K562 (cell line): ENCODE data around the gene THADA. TPM values are rescaled to one million over a fixed set of nuclear protein-coding genes. Genes with fewer than 3 reads are reported as not detected.
A peak's percentile ranks its signal among the peaks of the same experiment; 100 is the strongest.

ENCODE experiments used
- BRD9 ChIP-seq: fragments of 450-650 bp; IDR thresholded peaks from 2 replicates; pipeline ENCODE4 v1.6.1; 2018; ENCODE audit warnings: low read depth; ENCODE audit not compliant: partially characterized antibody
- CBFB ChIP-seq: sonication (generic); formaldehyde crosslinking; IDR thresholded peaks from 2 replicates; pipeline ENCODE4 v1.4.0; 2020; ENCODE audit warnings: mild to moderate bottlenecking, missing genetic modification reagents
- EHMT2 ChIP-seq: fragments of 450-650 bp; IDR thresholded peaks from 2 replicates; pipeline ENCODE4 v1.6.1; 2018; ENCODE audit warnings: antibody characterized with exemption
- GTF2B ChIP-seq: IDR thresholded peaks from 2 replicates; pipeline ENCODE4 v1.6.1; 2011; ENCODE audit not compliant: insufficient read length; ENCODE audit errors: extremely low read depth
- HNRNPLL ChIP-seq: fragments of 200-400 bp; formaldehyde crosslinking; IDR thresholded peaks from 2 replicates; pipeline ENCODE4 v1.6.1; 2017; ENCODE audit warnings: low read length, low read depth, mild to moderate bottlenecking; ENCODE audit not compliant: poor library complexity, severe bottlenecking
- HNRNPUL1 ChIP-seq: fragments of 200-400 bp; formaldehyde crosslinking; IDR thresholded peaks from 2 replicates; pipeline ENCODE4 v1.6.1; 2017; ENCODE audit warnings: low read length
- MBD2 ChIP-seq: sonication (generic); IDR thresholded peaks from 2 replicates; pipeline ENCODE4 v1.6.1; 2016; ENCODE audit warnings: low read depth, borderline replicate concordance
- PTRF ChIP-seq: fragments of 450-650 bp; IDR thresholded peaks from 2 replicates; pipeline ENCODE4 v1.6.1; 2016; ENCODE audit warnings: mild to moderate bottlenecking, missing genetic modification characterization, missing compliant biosample characterization
- RBM15 ChIP-seq: fragments of 200-400 bp; formaldehyde crosslinking; IDR thresholded peaks from 2 replicates; pipeline ENCODE4 v1.6.1; 2018; ENCODE audit warnings: mild to moderate bottlenecking, low read length, moderate library complexity; ENCODE audit not compliant: insufficient read depth
- RBM34 ChIP-seq: fragments of 200-400 bp; formaldehyde crosslinking; IDR thresholded peaks from 2 replicates; pipeline ENCODE4 v1.6.1; 2018; ENCODE audit warnings: low read length, borderline replicate concordance; ENCODE audit not compliant: insufficient read depth
- RCOR1 ChIP-seq, 2 experiments: IDR thresholded peaks; 2 replicates each; pipeline ENCODE4 v1.6.1; 2012; ENCODE audit warnings: low read depth in 2 of 2, low read length in 2 of 2, borderline replicate concordance in 1 of 2, improper control_type of control experiment in 1 of 2
- SETDB1 ChIP-seq: IDR thresholded peaks from one replicate; pipeline ENCODE4 v1.6.1; 2012; ENCODE audit warnings: low read length, control low read depth, inconsistent platforms
- SMAD4 ChIP-seq: fragments of 250-450 bp; sonication (Bioruptor Pico); conservative IDR thresholded peaks from 2 replicates; pipeline ENCODE4 v1.8.0; 2021; ENCODE audit warnings: inconsistent platforms, mild to moderate bottlenecking, moderate library complexity
- TEAD2 ChIP-seq: fragments of 450-650 bp; IDR thresholded peaks from 2 replicates; pipeline ENCODE4 v1.6.1; 2016; ENCODE audit warnings: missing genetic modification characterization, control low read depth, missing compliant biosample characterization
- ZNF280B ChIP-seq: fragments of 250-450 bp; sonication (Bioruptor Pico); IDR thresholded peaks from 2 replicates; pipeline ENCODE4 v1.5.1; 2021; ENCODE audit warnings: mild to moderate bottlenecking
- ZNF507 ChIP-seq: conservative IDR thresholded peaks from 2 replicates; pipeline ENCODE4 v1.6.1; 2017; ENCODE audit warnings: missing genetic modification characterization, missing compliant biosample characterization
- ZNF584 ChIP-seq: fragments of 200-800 bp; sonication (Bioruptor generic); IDR thresholded peaks from 2 replicates; pipeline ENCODE4 v1.6.1; 2016; ENCODE audit warnings: low read depth, mild to moderate bottlenecking, missing genetic modification characterization, missing compliant biosample characterization
- ZNF592 ChIP-seq: fragments of 450-650 bp; IDR thresholded peaks from 2 replicates; pipeline ENCODE4 v1.6.1; 2017; ENCODE audit warnings: antibody characterized with exemption, mild to moderate bottlenecking
- polyA plus RNA-seq, 8 experiments: library from polyadenylated mRNA; depleted of rRNA in 4 of 8; stranded (reverse) in 5 of 8; unstranded in 3 of 8; fragments of >200 nt; fragmentation: Nextera tagmentation in 2 of 8; fragmentation: Illumina TruSeq in 1 of 8; extraction: Ambion mirVana in 2 of 8; extraction: Trizol in 1 of 8; gene quantifications; 2 replicates each; pipeline versions ENCODE4 v1.2.1 to v1.2.3, GENCODE V29; 2011 to 2014; ENCODE audit warnings: inconsistent platforms in 1 of 8, missing spikeins in 1 of 8
- total RNA-seq, 7 experiments: library from RNA; depleted of rRNA in 6 of 7; stranded (reverse); fragments of >200 nt in 6 of 7; fragmentation: Illumina TruSeq in 2 of 7; extraction: Trizol in 2 of 7; gene quantifications; 2 replicates each; pipeline versions ENCODE4 v1.2.1 to v1.2.3, GENCODE V29; 2011 to 2021; ENCODE audit warnings: low replicate concordance in 1 of 7
- TF ChIP-seq, protein P1 (sequence below): fragments of 450-650 bp; IDR thresholded peaks from 2 replicates; pipeline ENCODE4 v1.6.1; 2017; ENCODE audit warnings: antibody characterized with exemption

Gene THADA
- total and polyA plus RNA-seq, 9 of the 15 experiments (the other 6 are each of a cell fraction or from before 2014, with no cell fraction given), result 17.8 to 34.7 (median 31.9) TPM

GRCh38 chr2:43221763-43222474 lies 373.9 kb downstream of the THADA start (continued):
- TF ChIP-seq ZNF280B (CRISPR knock-in tag) (no peak), RBM15 (no peak), ZNF584 (CRISPR knock-in tag) (no peak), ZNF592 (no peak), MBD2 (peak; percentile 46; the same call in 1 of the 2 replicates), CBFB (no peak), EHMT2 (no peak), ZNF507 (tag) (no peak), HNRNPLL (no peak), BRD9 (peak; percentile 44), TEAD2 (no peak), GTF2B (no peak), PTRF (tag) (no peak), RCOR1 (IDR thresholded peaks at IDR 0.05; ENCODE audit: borderline replicate concordance in 1 of 2, low read depth in 2 of 2, low read length in 2 of 2) (peak in 1 of 2 experiments; percentile 71; a peak in 1 of 4 replicates), SMAD4 (peak; percentile 10; the same call in 1 of the 2 replicates), RBM34 (no peak), HNRNPUL1 (no peak), SETDB1 (no peak)
- TF ChIP-seq, protein P1, sequence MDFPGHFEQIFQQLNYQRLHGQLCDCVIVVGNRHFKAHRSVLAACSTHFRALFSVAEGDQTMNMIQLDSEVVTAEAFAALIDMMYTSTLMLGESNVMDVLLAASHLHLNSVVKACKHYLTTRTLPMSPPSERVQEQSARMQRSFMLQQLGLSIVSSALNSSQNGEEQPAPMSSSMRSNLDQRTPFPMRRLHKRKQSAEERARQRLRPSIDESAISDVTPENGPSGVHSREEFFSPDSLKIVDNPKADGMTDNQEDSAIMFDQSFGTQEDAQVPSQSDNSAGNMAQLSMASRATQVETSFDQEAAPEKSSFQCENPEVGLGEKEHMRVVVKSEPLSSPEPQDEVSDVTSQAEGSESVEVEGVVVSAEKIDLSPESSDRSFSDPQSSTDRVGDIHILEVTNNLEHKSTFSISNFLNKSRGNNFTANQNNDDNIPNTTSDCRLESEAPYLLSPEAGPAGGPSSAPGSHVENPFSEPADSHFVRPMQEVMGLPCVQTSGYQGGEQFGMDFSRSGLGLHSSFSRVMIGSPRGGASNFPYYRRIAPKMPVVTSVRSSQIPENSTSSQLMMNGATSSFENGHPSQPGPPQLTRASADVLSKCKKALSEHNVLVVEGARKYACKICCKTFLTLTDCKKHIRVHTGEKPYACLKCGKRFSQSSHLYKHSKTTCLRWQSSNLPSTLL, result no peak
